HUES64 (cell line): Measurements from ENCODE around the gene SMIM29.
A peak's percentile ranks its signal among the peaks of the same experiment; 100 is the strongest.

Experiments
- H3K27ac ChIP-seq: 2 replicates; pipeline ENCODE4 v1.7.0; 2013; ENCODE audit warnings: low read depth, low read length, inconsistent platforms
- H3K27me3 ChIP-seq: 2 replicates; pipeline ENCODE4 v1.6.1; 2013; ENCODE audit warnings: mild to moderate bottlenecking, low read length; ENCODE audit not compliant: insufficient read depth
- H3K36me3 ChIP-seq: 2 replicates; pipeline ENCODE4 v1.6.1; 2013; ENCODE audit warnings: mild to moderate bottlenecking, low read length; ENCODE audit not compliant: insufficient read depth
- H3K4me1 ChIP-seq: 2 replicates; pipeline ENCODE4 v1.6.1; 2013; ENCODE audit warnings: mild to moderate bottlenecking, low read length, moderate library complexity; ENCODE audit not compliant: insufficient read depth
- H3K4me3 ChIP-seq: 2 replicates; pipeline ENCODE4 v1.5.1; 2013; ENCODE audit warnings: mild to moderate bottlenecking, low read length, moderate library complexity
- H3K9ac ChIP-seq: 2 replicates; pipeline ENCODE4 v1.6.1; 2013; ENCODE audit warnings: mild to moderate bottlenecking, low read depth, low read length
- H3K9me3 ChIP-seq: 2 replicates; pipeline ENCODE4 v1.6.1; 2013; ENCODE audit warnings: low read depth, low read length; ENCODE audit not compliant: insufficient read depth
- WGBS: fragments of 150-250, 120-280 bp; methylation state at CpG from one replicate; pipeline ENCODE4 v1.1.7; 2013; ENCODE audit warnings: missing lambda C conversion rate; 5-methylcytosine and 5-hydroxymethylcytosine counted together

SMIM29 gene

GRCh38 chr6:34238585-34239499, 10.0 kb downstream of the SMIM29 start:
- Histone ChIP-seq H3K27me3 (no peaks in the 10 kb centered on the region), H3K9ac (peak overlapping the region; percentile 99), H3K9me3 (no peaks in the 10 kb centered on the region), H3K36me3 (peaks cover 57% of the 10 kb centered on the region), H3K27ac (peak overlapping the region; percentile 96), H3K4me3 (peak overlapping the region; percentile 97), H3K4me1 (peaks cover 45% of the 10 kb centered on the region)
- 11% methylated on average over 14 of the region's 14 CpGs for WGBS

GRCh38 chr6:34237722-34238584, 10.9 kb downstream of the SMIM29 start:
- Histone ChIP-seq H3K4me1 (peaks cover 43% of the 10 kb centered on the region), H3K36me3 (peaks cover 48% of the 10 kb centered on the region), H3K27ac (peak overlapping the region; percentile 96), H3K27me3 (no peaks in the 10 kb centered on the region), H3K4me3 (peak overlapping the region; percentile 97), H3K9me3 (no peaks in the 10 kb centered on the region), H3K9ac (peak overlapping the region; percentile 99)
- under 1% methylated on average over 64 of the region's 64 CpGs for WGBS

- Histone ChIP-seq H3K9ac (peak overlapping the region; percentile 99), H3K4me3 (peak overlapping the region; percentile 97), H3K27me3 (no peaks in the 10 kb centered on the region), H3K9me3 (no peaks in the 10 kb centered on the region), H3K4me1 (peaks cover 45% of the 10 kb centered on the region), H3K36me3 (peaks cover 42% of the 10 kb centered on the region), H3K27ac (peak overlapping the region; percentile 100)
- WGBS = under 1% methylated on average over 78 of the region's 78 CpGs
Observed at GRCh38 chr6:34237316-34237721, 11.5 kb downstream of the SMIM29 start.

- Histone ChIP-seq H3K9ac (peak within 1 kb of the TSS; percentile 99), H3K4me1 (peaks cover 41% of the 10 kb centered on the region), H3K27me3 (no peaks in the 10 kb centered on the region), H3K27ac (peak within 1 kb of the TSS; percentile 100), H3K36me3 (peaks cover 35% of the 10 kb centered on the region), H3K4me3 (peak within 1 kb of the TSS; percentile 97), H3K9me3 (no peaks in the 10 kb centered on the region)
- under 1% methylated on average over 89 of the region's 91 CpGs for WGBS
Observed at GRCh38 chr6:34236443-34237315, 12.1 kb downstream of the SMIM29 start, which contains the start of gene HMGA1. Gene HMGA1 (plus strand): TSS chr6:34236873. CDS start chr6:34240781, 3,908 bp downstream.

- WGBS = 0% methylated on average over 13 of the region's 13 CpGs
- Histone ChIP-seq H3K27me3 (no peaks in the 10 kb centered on the region), H3K27ac (peak overlapping the region; percentile 100)
Observed at GRCh38 chr6:34236131-34236442, 12.7 kb downstream of the SMIM29 start.

GRCh38 chr6:34235307-34236130, 13.3 kb downstream of the SMIM29 start:
- H3K27me3 ChIP-seq = no peaks in the 10 kb centered on the region
- H3K36me3 ChIP-seq = peaks cover 24% of the 10 kb centered on the region
- WGBS = 0% methylated on average over 65 of the region's 75 CpGs
- peak overlapping the region; percentile 73 for H3K4me3 ChIP-seq
- peaks cover 30% of the 10 kb centered on the region for H3K4me1 ChIP-seq
- H3K9me3 ChIP-seq = no peaks in the 10 kb centered on the region
- peak overlapping the region; percentile 100 for H3K9ac ChIP-seq
- peak overlapping the region; percentile 100 for H3K27ac ChIP-seq

More at GRCh38 chr6:34236131-34236442, 12.7 kb downstream of the SMIM29 start:
- Histone ChIP-seq H3K9me3 (no peaks in the 10 kb centered on the region), H3K9ac (peak overlapping the region; percentile 99), H3K4me3 (peak overlapping the region; percentile 73), H3K4me1 (peaks cover 35% of the 10 kb centered on the region), H3K36me3 (peaks cover 29% of the 10 kb centered on the region)

- peak overlapping the region; percentile 57 for H3K4me3 ChIP-seq
- peak overlapping the region; percentile 100 for H3K27ac ChIP-seq
- no peaks in the 10 kb centered on the region for H3K9me3 ChIP-seq
- WGBS = 5% methylated on average over 52 of the region's 53 CpGs
- peak overlapping the region; percentile 100 for H3K9ac ChIP-seq
- peaks cover 26% of the 10 kb centered on the region for H3K4me1 ChIP-seq
- peaks cover 16% of the 10 kb centered on the region for H3K36me3 ChIP-seq
- no peaks in the 10 kb centered on the region for H3K27me3 ChIP-seq
Observed at GRCh38 chr6:34234667-34235306, 14.0 kb downstream of the SMIM29 start.

- 91% methylated on average over 7 of the region's 7 CpGs for WGBS
- Histone ChIP-seq H3K36me3 (peaks cover 7% of the 10 kb centered on the region), H3K4me3 (0 out of 2 replicates have a peak overlapping the region, but pooled peaks have one; percentile 57), H3K27me3 (no peaks in the 10 kb centered on the region), H3K9ac (peak overlapping the region; percentile 100), H3K4me1 (peaks cover 18% of the 10 kb centered on the region), H3K27ac (peak overlapping the region; percentile 100), H3K9me3 (no peaks in the 10 kb centered on the region)
Observed at GRCh38 chr6:34233867-34234266, 14.9 kb downstream of the SMIM29 start.

- no peaks in the 10 kb centered on the region for H3K27me3 ChIP-seq
- H3K9ac ChIP-seq = no peak overlapping the region
- no peaks in the 10 kb centered on the region for H3K36me3 ChIP-seq
- H3K4me1 ChIP-seq = peaks cover 18% of the 10 kb centered on the region
- no peak overlapping the region for H3K4me3 ChIP-seq
- H3K27ac ChIP-seq = no peak overlapping the region
- no peaks in the 10 kb centered on the region for H3K9me3 ChIP-seq
- WGBS = 89% methylated on average over 5 of the region's 5 CpGs
Observed at GRCh38 chr6:34232901-34233300, 15.9 kb downstream of the SMIM29 start.
